Fibroblast of skin of scalp (primary cell): ENCODE results near the gene PAPOLG.
"Not testable (repeated sequence)": the region's sequence is repeated elsewhere in the genome, so short reads cannot be mapped to it uniquely, and the experiment has no call there.

ENCODE experiments used
- DNase-seq: peaks from one replicate; pipeline ENCODE4 v3.0.0-alpha.2; 2013

The PAPOLG gene

DNA sequence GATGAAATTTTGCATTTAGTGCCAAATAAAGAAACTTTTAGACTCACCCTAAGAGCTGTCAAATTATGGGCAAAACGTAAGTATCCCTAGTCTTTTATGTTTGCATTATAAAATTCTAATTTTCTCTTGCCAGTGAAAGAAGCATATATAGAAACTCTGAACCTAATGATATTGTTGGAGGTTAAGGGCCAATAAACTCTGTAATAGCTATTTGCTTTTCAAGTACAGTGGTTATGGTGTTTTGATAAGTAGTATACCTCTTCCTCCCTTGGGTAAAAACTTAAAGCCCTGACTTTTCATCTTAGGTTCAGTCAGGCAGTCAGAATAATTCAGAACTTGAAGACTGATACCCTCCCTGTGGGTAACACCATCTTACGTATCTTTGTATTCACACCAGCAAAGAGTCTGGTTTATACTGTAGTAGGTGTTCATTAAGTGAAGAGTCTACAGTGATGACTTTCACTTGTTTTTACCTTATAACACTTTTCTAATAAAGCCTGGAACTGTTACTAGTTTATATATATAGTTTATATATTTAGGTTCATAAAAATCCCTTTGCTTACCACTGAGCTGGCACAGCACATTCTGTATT, 19.1 kb downstream of the PAPOLG start:
- no peak for DNase-seq

DNA sequence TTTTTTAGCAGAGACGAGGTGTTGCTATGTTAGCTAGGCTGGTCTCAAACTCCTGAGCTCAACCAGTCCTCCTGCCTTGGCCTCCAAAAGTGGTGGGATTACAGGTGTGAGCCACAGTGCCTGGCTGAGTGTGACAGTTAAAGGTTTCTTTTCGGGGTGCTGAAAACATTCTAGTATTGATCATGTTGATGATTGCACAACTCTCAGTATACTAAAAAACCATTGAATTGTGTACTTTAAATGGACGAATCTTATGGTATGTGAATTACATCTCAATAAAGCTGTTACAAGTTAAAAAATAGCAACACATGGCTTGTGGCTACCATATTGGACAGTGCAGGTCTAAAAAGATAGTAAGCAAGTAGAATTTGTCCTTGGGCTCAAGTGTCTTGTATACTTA, 22.3 kb downstream of the PAPOLG start:
- DNase-seq: no peak

GRCh38 chr2:60779426-60779825, 23.4 kb downstream of the PAPOLG start:
- DNase-seq: no peak

- DNase-seq: no peak
These were observed 24.7 kb downstream of the PAPOLG start for GRCh38 chr2:60780721-60781120.

- no peak for DNase-seq
These were observed 37.1 kb downstream of the PAPOLG start for GRCh38 chr2:60793169-60793568.

GRCh38 chr2:60794271-60794863, 38.3 kb downstream of the PAPOLG start:
- DNase-seq: peak; percentile 14

GRCh38 chr2:60796573-60797509, 40.8 kb downstream of the PAPOLG start:
- no peak for DNase-seq

- no peak for DNase-seq
These were observed 48.4 kb downstream of the PAPOLG start for GRCh38 chr2:60804473-60804872.

GRCh38 chr2:60806595-60806987, 50.5 kb downstream of the PAPOLG start:
- no peak for DNase-seq

DNA sequence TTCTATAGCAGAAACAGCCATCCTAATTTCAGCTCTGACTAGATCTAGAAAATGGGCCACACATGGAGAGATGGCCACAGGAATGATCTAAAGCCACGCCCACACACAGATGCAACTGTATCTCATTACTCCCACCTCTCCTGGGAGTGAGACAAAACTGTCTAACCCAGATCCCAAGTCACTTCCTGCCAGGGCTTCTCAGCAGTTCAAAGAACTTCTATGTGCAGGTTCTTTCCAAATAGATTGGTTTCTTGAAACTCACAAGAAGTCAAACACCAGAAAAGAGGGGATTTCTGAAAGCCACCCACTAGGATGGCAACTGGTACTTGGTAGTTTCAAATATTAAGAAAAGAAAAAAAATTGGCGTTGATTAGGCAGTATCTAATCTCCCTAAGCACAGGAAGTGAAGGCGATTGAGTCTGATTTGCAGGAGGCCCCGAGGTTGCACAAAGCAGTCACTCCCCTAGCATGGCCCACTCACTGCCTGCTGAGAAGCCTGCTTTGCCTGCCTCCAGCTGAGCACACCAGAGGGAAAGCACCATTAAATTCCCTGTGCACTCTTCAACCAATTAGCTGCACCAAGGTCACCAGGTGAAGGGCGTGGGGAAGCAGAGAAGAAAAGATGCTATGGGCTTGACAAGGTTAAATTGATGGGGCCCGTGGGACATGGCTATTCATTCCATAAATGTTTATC, 51.1 kb downstream of the PAPOLG start:
- DNase-seq: peak; percentile 86

- DNase-seq: no peak
These were observed 52.3 kb downstream of the PAPOLG start for GRCh38 chr2:60808330-60808801.

GRCh38 chr2:60811491-60812375, 55.7 kb downstream of the PAPOLG start:
- no peak for DNase-seq

DNA sequence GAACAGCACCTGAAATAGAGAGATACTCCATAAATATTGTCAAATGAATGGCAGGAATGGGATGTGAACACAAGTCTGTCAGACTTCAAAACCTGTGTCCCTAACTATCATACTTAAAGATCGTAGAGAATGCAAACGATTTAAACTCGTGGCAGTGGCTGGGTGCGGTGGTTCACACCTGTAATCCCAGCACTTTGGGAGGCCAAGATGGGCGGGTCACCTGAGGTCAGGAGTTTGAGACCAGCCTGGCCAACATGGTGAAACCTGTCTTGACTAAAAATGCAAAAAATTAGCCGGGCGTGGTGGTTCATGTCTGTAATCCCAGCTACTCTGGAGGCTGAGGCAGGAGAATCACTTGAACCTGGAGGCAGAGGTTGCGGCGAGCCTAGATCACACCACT, 61.1 kb downstream of the PAPOLG start:
- not testable (repeated sequence) for DNase-seq

GRCh38 chr2:60818272-60818671, 62.2 kb downstream of the PAPOLG start:
- DNase-seq: no peak

DNA sequence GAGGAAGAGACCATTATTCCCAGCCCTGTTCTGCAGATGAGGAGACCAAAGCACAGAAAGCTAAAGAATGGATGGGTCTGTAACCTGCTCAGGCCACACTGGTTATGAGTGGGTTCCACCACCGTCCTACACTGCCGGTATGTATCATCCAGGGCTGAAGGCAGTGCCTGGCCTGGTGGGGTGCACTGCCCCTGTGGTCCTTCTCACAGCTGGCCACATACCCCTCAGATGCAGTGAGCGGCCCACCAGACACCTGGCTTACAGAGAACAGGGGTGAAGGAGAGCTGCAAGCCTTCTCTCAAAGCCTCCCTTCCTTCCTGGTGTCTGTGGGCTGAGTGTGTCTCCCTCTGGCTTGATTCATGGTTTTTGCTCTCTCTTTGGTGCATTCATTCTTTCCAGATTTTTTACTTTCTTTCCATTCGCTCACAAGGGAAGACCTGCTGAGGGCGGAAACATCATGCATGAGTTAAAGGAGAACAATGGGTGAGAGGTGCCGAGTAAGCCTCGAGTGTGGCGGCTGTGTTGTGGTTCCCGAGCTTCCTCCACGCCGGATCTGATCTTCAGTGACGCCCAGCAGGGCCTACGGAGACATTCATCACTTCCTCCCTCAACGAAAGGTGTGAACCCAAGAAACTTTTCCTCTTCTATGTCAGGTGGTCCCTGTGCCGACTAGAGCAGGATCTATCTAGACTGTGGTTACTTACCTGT, 63.2 kb downstream of the PAPOLG start:
- no peak for DNase-seq

- no peak for DNase-seq
These were observed 63.9 kb downstream of the PAPOLG start for GRCh38 chr2:60819936-60820335.

- no peak for DNase-seq
These were observed 64.5 kb downstream of the PAPOLG start for GRCh38 chr2:60820416-60821132.

GRCh38 chr2:60821133-60821469, 65.0 kb downstream of the PAPOLG start:
- DNase-seq: no peak

DNA sequence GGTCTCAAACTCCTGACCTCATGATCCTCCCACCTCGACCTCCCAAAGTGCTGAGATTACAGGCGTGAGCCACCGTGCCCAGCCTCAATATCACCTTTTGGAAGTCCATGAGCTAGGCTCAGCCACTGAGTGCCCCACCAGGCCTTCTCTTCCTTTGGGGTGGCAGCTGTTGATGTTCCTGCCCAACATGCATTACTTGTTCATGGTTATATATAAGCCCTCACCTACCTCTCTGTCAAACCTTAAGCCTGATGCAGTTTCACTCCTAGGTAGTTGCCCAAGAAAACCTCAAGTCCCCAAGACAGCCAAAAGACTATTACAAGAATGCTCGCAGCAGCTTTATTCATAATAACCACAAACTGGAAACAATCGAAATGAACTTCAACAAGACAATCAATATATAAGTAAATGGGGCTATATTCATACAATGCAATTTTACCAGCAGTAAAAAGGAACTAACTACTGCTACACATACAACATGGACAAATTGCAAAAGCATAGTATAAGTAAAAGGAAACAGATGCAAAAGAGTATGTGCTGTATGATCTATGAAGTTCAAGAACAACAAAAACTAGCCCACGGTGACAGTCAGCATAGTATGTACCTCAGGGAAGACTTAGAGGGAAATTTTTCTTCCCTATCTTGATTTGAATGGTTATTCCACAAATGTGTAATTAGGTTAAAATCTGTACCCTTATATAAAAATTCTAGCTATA, 65.7 kb downstream of the PAPOLG start:
- no peak for DNase-seq

DNA sequence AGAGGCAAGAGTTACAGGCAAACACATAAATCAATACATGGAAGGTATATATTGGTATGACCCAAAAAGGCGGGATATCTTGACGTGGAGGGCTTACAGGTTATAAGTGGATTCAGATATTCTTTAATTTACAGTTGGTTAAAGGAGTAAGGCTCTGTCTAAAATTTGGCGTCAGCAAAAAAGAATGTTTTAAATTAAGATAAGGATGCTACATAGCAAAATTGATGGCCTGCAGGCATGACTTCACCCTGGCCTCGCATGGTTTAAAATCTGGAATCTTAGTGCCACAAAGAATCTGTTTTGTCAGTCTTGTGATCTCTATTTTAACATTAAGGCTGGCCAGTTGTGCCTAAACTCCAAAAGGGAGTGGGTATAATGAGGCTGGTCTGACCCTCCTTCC, 66.9 kb downstream of the PAPOLG start:
- no peak for DNase-seq
